ENCODE results near the gene TMTC3.

TMTC3 gene

GRCh38 chr12:88223519-88223918 lies 81.4 kb downstream of the TMTC3 start:
- Histone ChIP-seq H4K20me1 (ENCODE audit: insufficient read depth) (no peaks in the 10 kb centered on the region), H3K27ac (no peak overlapping the region), H2AFZ (ENCODE audit: low read depth) (no peak overlapping the region), H3K36me3 (ENCODE audit: insufficient read depth) (no peaks in the 10 kb centered on the region), H3K4me2 (no peak overlapping the region), H3K4me1 (ENCODE audit: low read depth, poor library complexity, severe bottlenecking) (no peaks in the 10 kb centered on the region), H3K27me3 (ENCODE audit: insufficient read depth, low read depth) (no peaks in the 10 kb centered on the region), H3K4me3 (IDR thresholded peaks at IDR 0.05; ENCODE audit: insufficient read depth, low read depth, low read length) (no peak overlapping the region), H3K9ac (no peak overlapping the region), H3K79me2 (ENCODE audit: insufficient read depth, low read depth) (no peaks in the 10 kb centered on the region)
- TF ChIP-seq, protein P1, sequence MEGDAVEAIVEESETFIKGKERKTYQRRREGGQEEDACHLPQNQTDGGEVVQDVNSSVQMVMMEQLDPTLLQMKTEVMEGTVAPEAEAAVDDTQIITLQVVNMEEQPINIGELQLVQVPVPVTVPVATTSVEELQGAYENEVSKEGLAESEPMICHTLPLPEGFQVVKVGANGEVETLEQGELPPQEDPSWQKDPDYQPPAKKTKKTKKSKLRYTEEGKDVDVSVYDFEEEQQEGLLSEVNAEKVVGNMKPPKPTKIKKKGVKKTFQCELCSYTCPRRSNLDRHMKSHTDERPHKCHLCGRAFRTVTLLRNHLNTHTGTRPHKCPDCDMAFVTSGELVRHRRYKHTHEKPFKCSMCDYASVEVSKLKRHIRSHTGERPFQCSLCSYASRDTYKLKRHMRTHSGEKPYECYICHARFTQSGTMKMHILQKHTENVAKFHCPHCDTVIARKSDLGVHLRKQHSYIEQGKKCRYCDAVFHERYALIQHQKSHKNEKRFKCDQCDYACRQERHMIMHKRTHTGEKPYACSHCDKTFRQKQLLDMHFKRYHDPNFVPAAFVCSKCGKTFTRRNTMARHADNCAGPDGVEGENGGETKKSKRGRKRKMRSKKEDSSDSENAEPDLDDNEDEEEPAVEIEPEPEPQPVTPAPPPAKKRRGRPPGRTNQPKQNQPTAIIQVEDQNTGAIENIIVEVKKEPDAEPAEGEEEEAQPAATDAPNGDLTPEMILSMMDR (conservative IDR thresholded peaks at IDR 0.05; ENCODE audit: low read depth, low read length), result no peak

DNA sequence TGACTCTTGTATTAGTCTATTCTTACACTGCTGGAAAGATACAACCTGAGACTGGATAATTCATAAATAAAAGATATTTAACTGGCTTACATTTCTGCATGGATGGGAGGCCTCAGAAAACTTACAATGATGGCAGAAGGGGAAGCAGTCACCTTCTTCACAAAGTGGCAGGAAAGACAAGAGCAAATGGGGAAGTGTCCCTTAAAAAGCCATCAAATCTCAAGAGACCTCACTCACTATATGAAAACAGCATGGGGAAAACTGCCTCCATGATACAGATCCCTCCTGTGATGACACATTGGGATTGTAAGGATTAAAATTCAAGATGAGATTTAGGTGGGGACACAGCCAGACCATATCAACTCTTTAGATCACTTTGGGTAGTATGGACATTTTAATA lies 83.7 kb downstream of the TMTC3 start:
- TF ChIP-seq, protein P1 (conservative IDR thresholded peaks at IDR 0.05; ENCODE audit: low read depth, low read length), result no peak
- H2AFZ ChIP-seq (ENCODE audit: low read depth), result no peak overlapping the region
- no peaks in the 10 kb centered on the region for H3K36me3 ChIP-seq (ENCODE audit: insufficient read depth)
- H3K27ac ChIP-seq, result no peak overlapping the region
- H3K9ac ChIP-seq, result no peak overlapping the region
- H3K4me1 ChIP-seq (ENCODE audit: low read depth, poor library complexity, severe bottlenecking), result no peaks in the 10 kb centered on the region
- H3K4me2 ChIP-seq, result no peak overlapping the region
- no peaks in the 10 kb centered on the region for H3K79me2 ChIP-seq (ENCODE audit: insufficient read depth, low read depth)
- H3K4me3 ChIP-seq (IDR thresholded peaks at IDR 0.05; ENCODE audit: insufficient read depth, low read depth, low read length), result no peak overlapping the region
- no peaks in the 10 kb centered on the region for H4K20me1 ChIP-seq (ENCODE audit: insufficient read depth)
- H3K27me3 ChIP-seq (ENCODE audit: insufficient read depth, low read depth), result no peaks in the 10 kb centered on the region

DNA sequence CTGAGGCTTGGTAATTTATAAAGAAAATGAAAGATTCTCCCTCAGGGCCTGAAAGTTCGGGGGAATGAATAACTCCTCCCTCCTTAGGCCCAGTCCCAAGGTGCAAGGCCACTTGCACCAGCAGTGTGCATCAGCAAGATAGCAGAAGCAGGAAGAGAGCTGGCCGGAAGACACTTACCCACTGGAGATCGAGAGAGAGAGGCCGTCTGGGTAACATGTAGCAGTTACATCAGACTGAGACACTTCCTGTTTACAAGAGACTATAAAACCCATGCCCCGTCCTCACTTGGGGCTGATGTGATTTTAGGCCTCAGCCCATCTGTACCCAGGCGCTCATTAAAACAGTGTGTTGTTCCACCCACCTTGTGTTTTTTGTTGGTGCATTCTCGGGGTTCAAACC lies 85.2 kb downstream of the TMTC3 start:
- Histone ChIP-seq H3K4me2 (no peak overlapping the region), H3K27ac (no peak overlapping the region), H3K9ac (no peak overlapping the region), H2AFZ (ENCODE audit: low read depth) (no peak overlapping the region), H4K20me1 (ENCODE audit: insufficient read depth) (no peaks in the 10 kb centered on the region), H3K4me1 (ENCODE audit: low read depth, poor library complexity, severe bottlenecking) (no peaks in the 10 kb centered on the region), H3K36me3 (ENCODE audit: insufficient read depth) (no peaks in the 10 kb centered on the region), H3K27me3 (ENCODE audit: insufficient read depth, low read depth) (no peaks in the 10 kb centered on the region), H3K4me3 (IDR thresholded peaks at IDR 0.05; ENCODE audit: insufficient read depth, low read depth, low read length) (no peak overlapping the region), H3K79me2 (ENCODE audit: insufficient read depth, low read depth) (no peaks in the 10 kb centered on the region)
- TF ChIP-seq, protein P1 (conservative IDR thresholded peaks at IDR 0.05; ENCODE audit: low read depth, low read length), result no peak

- Histone ChIP-seq H4K20me1 (ENCODE audit: insufficient read depth) (no peaks in the 10 kb centered on the region), H3K79me2 (ENCODE audit: insufficient read depth, low read depth) (no peaks in the 10 kb centered on the region), H3K4me3 (IDR thresholded peaks at IDR 0.05; ENCODE audit: insufficient read depth, low read depth, low read length) (no peak overlapping the region), H3K9ac (no peak overlapping the region), H3K4me2 (no peak overlapping the region), H3K27me3 (ENCODE audit: insufficient read depth, low read depth) (no peaks in the 10 kb centered on the region), H3K27ac (no peak overlapping the region), H2AFZ (ENCODE audit: low read depth) (no peak overlapping the region), H3K4me1 (ENCODE audit: low read depth, poor library complexity, severe bottlenecking) (no peaks in the 10 kb centered on the region), H3K36me3 (ENCODE audit: insufficient read depth) (no peaks in the 10 kb centered on the region)
- TF ChIP-seq, protein P1 (conservative IDR thresholded peaks at IDR 0.05; ENCODE audit: low read depth, low read length), result no peak
Measured at GRCh38 chr12:88227871-88228270, 85.8 kb downstream of the TMTC3 start.

All from KMS-11 (cell line).